Stimulated activated CD8-positive, alpha-beta memory T cell treated with anti-CD3 and anti-CD28 coated beads, Interleukin-2, amount 100 ng/mL, for 1 hour (primary cell): ENCODE data around the gene KLHL22.

Experiments used
- DNase-seq, 2 donors: peaks; one replicate each; pipeline ENCODE4 v3.0.0-alpha.2; 2020; ENCODE audit warnings: low read depth in 2 of 2

Gene KLHL22

GRCh38 chr22:20446383-20446970, 49.1 kb downstream of the KLHL22 start:
- no peak for DNase-seq

GRCh38 chr22:20444325-20444724, 51.3 kb downstream of the KLHL22 start:
- no peak for DNase-seq

- DNase-seq, result no peak
Observed at GRCh38 chr22:20442485-20443284, 52.9 kb downstream of the KLHL22 start.

- no peak for DNase-seq
Observed at GRCh38 chr22:20441631-20442484, 53.7 kb downstream of the KLHL22 start.

- no peak for DNase-seq
Observed at GRCh38 chr22:20440637-20441591, 54.7 kb downstream of the KLHL22 start.

- no peak for DNase-seq
Observed at GRCh38 chr22:20439928-20440575, 55.5 kb downstream of the KLHL22 start.

GRCh38 chr22:20439556-20439927, 56.1 kb downstream of the KLHL22 start:
- DNase-seq, result no peak

GRCh38 chr22:20438678-20439492, 56.7 kb downstream of the KLHL22 start:
- no peak for DNase-seq

GRCh38 chr22:20438427-20438677, 57.2 kb downstream of the KLHL22 start:
- no peak for DNase-seq

- no peak for DNase-seq
Observed at GRCh38 chr22:20437613-20438426, 57.8 kb downstream of the KLHL22 start, which contains the start of gene SCARF2. SCARF2 (minus strand) TSS chr22:20437825; CDS start chr22:20437754, 71 bp downstream.

GRCh38 chr22:20436768-20437612, 58.6 kb downstream of the KLHL22 start:
- DNase-seq, result no peak

GRCh38 chr22:20436307-20436767, 59.3 kb downstream of the KLHL22 start:
- DNase-seq, result no peak

GRCh38 chr22:20435436-20436306, 59.9 kb downstream of the KLHL22 start:
- no peak for DNase-seq

- no peak for DNase-seq
Observed at GRCh38 chr22:20434773-20435172, 60.8 kb downstream of the KLHL22 start.

- DNase-seq, result no peak
Observed at GRCh38 chr22:20434264-20434751, 61.3 kb downstream of the KLHL22 start.

- DNase-seq, result no peak
Observed at GRCh38 chr22:20433686-20434241, 61.8 kb downstream of the KLHL22 start.

GRCh38 chr22:20433191-20433590, 62.4 kb downstream of the KLHL22 start:
- no peak for DNase-seq
